ENCODE data around the gene TMEM108. TPM values are rescaled to one million over a fixed set of nuclear protein-coding genes. Genes with fewer than 3 reads are reported as not detected.

Gene TMEM108
- total and polyA plus RNA-seq, 2 experiments from 2014 or later = 7.4 to 15.3 TPM

GRCh38 chr3:133188996-133189395, 150.8 kb downstream of the TMEM108 start:
- Histone ChIP-seq H3F3A (replicated peaks; ENCODE audit: low read depth) (no peaks in the 10 kb centered on the region), H3K79me2 (replicated peaks; ENCODE audit: insufficient read depth) (no peaks in the 10 kb centered on the region), H3K36me3 (ENCODE audit: insufficient read depth) (no peaks in the 10 kb centered on the region), H3K27me3 (ENCODE audit: insufficient read depth) (no peaks in the 10 kb centered on the region), H2AFZ (no peak overlapping the region), H3K9me2 (ENCODE audit: insufficient read depth) (no peaks in the 10 kb centered on the region), H3K27ac (ENCODE audit: low read depth) (no peak overlapping the region), H4K20me1 (replicated peaks; ENCODE audit: insufficient read depth) (0 out of 2 replicates have a peak, but pooled peaks cover 3% of the 10 kb centered on the region), H3K4me1 (ENCODE audit: insufficient read depth) (no peaks in the 10 kb centered on the region; the same call in 1 of the 2 replicates), H3K4me2 (no peak overlapping the region), H3K4me3 (no peak overlapping the region)
- H3K27me3 Mint-ChIP-seq (ENCODE audit: insufficient read depth, low read depth, poor library complexity) = peaks cover 4% of the 10 kb centered on the region
- no peaks in the 10 kb centered on the region for H3K36me3 Mint-ChIP-seq (ENCODE audit: low read depth)
- no peak overlapping the region for H3K4me3 Mint-ChIP-seq
- no peak for ATAC-seq
- no peaks in the 10 kb centered on the region for H3K9me3 Mint-ChIP-seq
- H3K4me1 Mint-ChIP-seq = peaks cover 23% of the 10 kb centered on the region
- H3K27ac Mint-ChIP-seq = no peak overlapping the region
- no peak for DNase-seq (ENCODE audit: low spot score)
- TF ChIP-seq POLR2AphosphoS5 (IDR thresholded peaks at IDR 0.05; ENCODE audit: low read depth) = no peak

- Histone ChIP-seq H3K9me2 (ENCODE audit: insufficient read depth) (no peaks in the 10 kb centered on the region), H3K79me2 (replicated peaks; ENCODE audit: insufficient read depth) (no peaks in the 10 kb centered on the region), H3K4me3 (no peak overlapping the region), H3K36me3 (ENCODE audit: insufficient read depth) (no peaks in the 10 kb centered on the region), H2AFZ (no peak overlapping the region), H3K4me2 (no peak overlapping the region), H3K27ac (ENCODE audit: low read depth) (no peak overlapping the region), H4K20me1 (replicated peaks; ENCODE audit: insufficient read depth) (0 out of 2 replicates have a peak, but pooled peaks cover 3% of the 10 kb centered on the region), H3F3A (replicated peaks; ENCODE audit: low read depth) (no peaks in the 10 kb centered on the region), H3K4me1 (ENCODE audit: insufficient read depth) (no peaks in the 10 kb centered on the region; the same call in 1 of the 2 replicates), H3K27me3 (ENCODE audit: insufficient read depth) (no peaks in the 10 kb centered on the region)
- no peaks in the 10 kb centered on the region for H3K36me3 Mint-ChIP-seq (ENCODE audit: low read depth)
- peaks cover 4% of the 10 kb centered on the region for H3K27me3 Mint-ChIP-seq (ENCODE audit: insufficient read depth, low read depth, poor library complexity)
- H3K4me1 Mint-ChIP-seq = peaks cover 21% of the 10 kb centered on the region
- no peak overlapping the region for H3K4me3 Mint-ChIP-seq
- no peak for DNase-seq (ENCODE audit: low spot score)
- no peak overlapping the region for H3K27ac Mint-ChIP-seq
- no peak for ATAC-seq
- no peaks in the 10 kb centered on the region for H3K9me3 Mint-ChIP-seq
- no peak for TF ChIP-seq CTCF (conservative IDR thresholded peaks at IDR 0.05; ENCODE audit: low read depth in 2 of 2)
- no peak for TF ChIP-seq ZNF114 (CRISPR knock-in tag; IDR thresholded peaks at IDR 0.05)
- TF ChIP-seq EZH2 (IDR thresholded peaks at IDR 0.05; ENCODE audit: low read depth, unreplicated experiment) = no peak
- TF ChIP-seq JUNB (IDR thresholded peaks at IDR 0.05; ENCODE audit: unreplicated experiment) = no peak
- no peak for TF ChIP-seq POLR2AphosphoS5 (IDR thresholded peaks at IDR 0.05; ENCODE audit: low read depth)
- no peak for TF ChIP-seq EZH2phosphoT487 (IDR thresholded peaks at IDR 0.05; ENCODE audit: unreplicated experiment)
- no peak for TF ChIP-seq ZNF331 (CRISPR knock-in tag; IDR thresholded peaks at IDR 0.05; ENCODE audit: low read depth)
- no peak for TF ChIP-seq STAT1 (IDR thresholded peaks at IDR 0.05; ENCODE audit: unreplicated experiment)
- no peak for TF ChIP-seq CREB1 (CRISPR knock-in tag; IDR thresholded peaks at IDR 0.05; ENCODE audit: low read depth)
- no peak for TF ChIP-seq REST (IDR thresholded peaks at IDR 0.05; ENCODE audit: unreplicated experiment)
- no peak for TF ChIP-seq ETS1 (IDR thresholded peaks at IDR 0.05)
- TF ChIP-seq NANOG (IDR thresholded peaks at IDR 0.05; ENCODE audit: borderline replicate concordance) = no peak
These were observed 151.7 kb downstream of the TMEM108 start for GRCh38 chr3:133189893-133190292.
